ENCODE measurements around the gene ATP5F1C. TPM values are rescaled to one million over a fixed set of nuclear protein-coding genes. Genes with fewer than 3 reads are reported as not detected.
A peak's percentile ranks its signal among the peaks of the same experiment; 100 is the strongest.

Gene ATP5F1C
- total and polyA plus RNA-seq, 2 donors (not counting 1 experiment from before 2014, with no cell fraction given) = 114 to 116 TPM

DNA sequence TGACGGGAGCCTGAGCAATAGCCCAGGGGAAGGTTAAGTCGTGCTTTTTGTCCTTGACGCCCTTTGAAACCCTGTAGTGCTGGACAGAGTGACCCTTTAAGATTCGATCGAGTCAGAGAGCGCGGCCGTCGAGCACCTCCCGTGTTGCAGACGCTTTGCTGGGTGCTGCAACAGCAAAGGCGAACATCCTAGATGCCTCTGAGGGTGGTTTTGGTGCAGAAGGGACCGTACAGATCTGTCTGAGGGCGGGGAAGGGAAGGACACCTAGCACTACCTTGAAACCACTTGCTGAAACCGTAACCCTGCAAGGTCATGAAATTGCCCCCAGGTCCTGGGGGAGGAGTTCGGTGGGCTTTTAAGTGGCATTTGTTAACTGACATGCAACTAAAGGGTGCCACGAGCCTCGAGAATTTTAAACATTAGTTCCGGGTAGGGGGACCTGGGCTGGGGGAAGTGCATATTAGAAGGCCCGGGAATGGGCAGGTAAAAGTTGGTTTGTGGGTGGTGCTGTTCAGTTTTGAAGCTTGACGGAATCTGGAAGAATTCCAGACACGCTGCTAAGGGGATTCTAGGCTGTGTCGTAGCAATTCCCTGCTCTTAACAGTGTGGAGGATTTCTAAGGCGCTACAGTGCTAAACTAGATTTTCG lies 786 bp downstream of the ATP5F1C start:
- peaks cover 0 to 3% of the 10 kb centered on the region in 2 experiments for H3K36me3 ChIP-seq (replicated peaks in 1 of 2; ENCODE audit: control extremely low read depth in 1 of 2, control insufficient read depth in 1 of 2, extremely low read depth in 1 of 2, insufficient read depth in 2 of 2, low read length in 1 of 2)
- peak overlapping the region; percentile 95 for H3K9ac ChIP-seq (ENCODE audit: low read length)
- H3K4me1 Mint-ChIP-seq = peaks cover 50% of the 10 kb centered on the region
- no peaks in the 10 kb centered on the region for H3K9me3 Mint-ChIP-seq (ENCODE audit: insufficient read depth)
- peaks cover 26 to 28% of the 10 kb centered on the region in 2 donors for H3K4me1 ChIP-seq (ENCODE audit: control insufficient read depth in 2 of 2, insufficient read depth in 2 of 2, low read length in 2 of 2)
- no peak for DNase-seq
- peak overlapping the region; percentile 87 to 95 (median 87) for H3K4me3 ChIP-seq (ENCODE audit: control extremely low read depth in 1 of 5, extremely low read depth in 1 of 5, insufficient read depth in 1 of 5, low read depth in 2 of 5, low read length in 4 of 5)
- no peak overlapping the region for H3K4me3 Mint-ChIP-seq
- ATAC-seq (ENCODE audit: low read depth) = no peak
- H3K79me2 ChIP-seq (ENCODE audit: control insufficient read depth, insufficient read depth, low read length) = peaks cover 98% of the 10 kb centered on the region
- H3K27ac ChIP-seq (ENCODE audit: low read length in 2 of 2) = peak overlapping the region; percentile 14 to 75
- no peaks in the 10 kb centered on the region for H3K27me3 ChIP-seq (replicated peaks in 1 of 4; ENCODE audit: control extremely low read depth in 1 of 4, control insufficient read depth in 3 of 4, insufficient read depth in 4 of 4, low read length in 3 of 4)
- no peaks in the 10 kb centered on the region for H3K9me3 ChIP-seq (ENCODE audit: control extremely low read depth in 1 of 3, control insufficient read depth in 2 of 3, insufficient read depth in 1 of 3, low read length in 2 of 3)
- TF ChIP-seq, protein P1, sequence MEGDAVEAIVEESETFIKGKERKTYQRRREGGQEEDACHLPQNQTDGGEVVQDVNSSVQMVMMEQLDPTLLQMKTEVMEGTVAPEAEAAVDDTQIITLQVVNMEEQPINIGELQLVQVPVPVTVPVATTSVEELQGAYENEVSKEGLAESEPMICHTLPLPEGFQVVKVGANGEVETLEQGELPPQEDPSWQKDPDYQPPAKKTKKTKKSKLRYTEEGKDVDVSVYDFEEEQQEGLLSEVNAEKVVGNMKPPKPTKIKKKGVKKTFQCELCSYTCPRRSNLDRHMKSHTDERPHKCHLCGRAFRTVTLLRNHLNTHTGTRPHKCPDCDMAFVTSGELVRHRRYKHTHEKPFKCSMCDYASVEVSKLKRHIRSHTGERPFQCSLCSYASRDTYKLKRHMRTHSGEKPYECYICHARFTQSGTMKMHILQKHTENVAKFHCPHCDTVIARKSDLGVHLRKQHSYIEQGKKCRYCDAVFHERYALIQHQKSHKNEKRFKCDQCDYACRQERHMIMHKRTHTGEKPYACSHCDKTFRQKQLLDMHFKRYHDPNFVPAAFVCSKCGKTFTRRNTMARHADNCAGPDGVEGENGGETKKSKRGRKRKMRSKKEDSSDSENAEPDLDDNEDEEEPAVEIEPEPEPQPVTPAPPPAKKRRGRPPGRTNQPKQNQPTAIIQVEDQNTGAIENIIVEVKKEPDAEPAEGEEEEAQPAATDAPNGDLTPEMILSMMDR (IDR thresholded peaks at IDR 0.05) = no peak
- TF ChIP-seq EZH2 (IDR thresholded peaks at IDR 0.05; ENCODE audit: borderline replicate concordance, insufficient read depth, low read depth, low read length, poor library complexity, severe bottlenecking) = no peak
- H4K20me1 ChIP-seq (ENCODE audit: control insufficient read depth, insufficient read depth, low read length, poor library complexity, severe bottlenecking) = peaks cover 56% of the 10 kb centered on the region
- CTCF ChIA-PET = interaction anchor here (1.1 to 1.4 kb wide), 2 partner anchors 29 to 31 kb away, joined by 3 to 15 read pairs; partner anchors contain the start of gene TAF3
- intact Hi-C loops (cut with micrococcal nuclease) = loop anchor here (1.0 to 5.0 kb wide), 2 partner anchors 30 to 1646 kb away; partner anchors contain the start of gene TAF3
- POLR2A ChIA-PET = interaction anchor here (0.5 to 2.1 kb wide), 2 partner anchors 30 to 380 kb away, joined by 3 to 38 read pairs; partner anchors contain the start of gene TAF3
- peak overlapping the region; percentile 47 for H3K27ac Mint-ChIP-seq
- WGBS (ENCODE audit: insufficient coverage) = 1% methylated on average over 22 of the region's 25 CpGs
- H3K4me2 ChIP-seq (replicated peaks; ENCODE audit: low read depth, low read length, poor library complexity, severe bottlenecking) = peak overlapping the region; percentile 97
- no peaks in the 10 kb centered on the region for H3K27me3 Mint-ChIP-seq
- peak overlapping the region; percentile 98 for H2AFZ ChIP-seq (ENCODE audit: insufficient read depth, low read depth, low read length, poor library complexity, severe bottlenecking)

DNA sequence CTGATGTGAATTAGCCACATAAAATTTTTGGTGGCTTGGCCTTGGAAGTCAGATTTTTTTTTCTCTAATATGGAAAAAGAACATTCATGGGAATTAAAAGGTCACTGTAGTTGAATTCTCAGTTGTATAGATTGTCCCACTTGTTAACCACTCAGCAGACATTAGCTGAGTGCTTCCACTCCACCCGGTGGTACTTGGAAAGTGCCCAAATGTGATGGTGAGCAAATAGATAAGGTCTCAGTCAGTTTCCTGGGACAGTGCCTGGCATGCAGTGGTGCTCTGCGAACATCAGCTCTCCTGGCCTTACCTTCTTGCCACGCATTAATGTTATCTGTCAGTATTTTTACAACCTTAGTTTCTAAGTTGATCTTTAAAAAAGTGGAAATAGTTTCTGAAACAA lies 1.4 kb downstream of the ATP5F1C start:
- no peak overlapping the region for H2AFZ ChIP-seq (ENCODE audit: insufficient read depth, low read depth, low read length, poor library complexity, severe bottlenecking)
- no peak overlapping the region for H3K27ac ChIP-seq (ENCODE audit: low read length in 2 of 2)
- no peak for ATAC-seq (ENCODE audit: low read depth)
- DNase-seq = no peak
- POLR2A ChIA-PET = interaction anchor here (0.5 kb wide), 1 partner anchor 380 kb away, joined by 3 read pairs; no protein-coding TSS in a partner anchor
- peaks cover 26 to 28% of the 10 kb centered on the region in 2 donors for H3K4me1 ChIP-seq (ENCODE audit: control insufficient read depth in 2 of 2, insufficient read depth in 2 of 2, low read length in 2 of 2)
- Mint-ChIP-seq H3K4me3 (peak overlapping the region; percentile 70), H3K9me3 (ENCODE audit: insufficient read depth) (no peaks in the 10 kb centered on the region), H3K4me1 (peaks cover 54% of the 10 kb centered on the region), H3K27ac (no peak overlapping the region), H3K27me3 (no peaks in the 10 kb centered on the region)
- H3K79me2 ChIP-seq (ENCODE audit: control insufficient read depth, insufficient read depth, low read length) = peaks cover 100% of the 10 kb centered on the region
- intact Hi-C loops (cut with micrococcal nuclease) = loop anchor here (5.0 kb wide), 1 partner anchor 1647 kb away; no protein-coding TSS in a partner anchor
- peak overlapping the region; percentile 97 for H3K4me2 ChIP-seq (replicated peaks; ENCODE audit: low read depth, low read length, poor library complexity, severe bottlenecking)
- TF ChIP-seq, protein P1 (IDR thresholded peaks at IDR 0.05) = no peak
- TF ChIP-seq EZH2 (IDR thresholded peaks at IDR 0.05; ENCODE audit: borderline replicate concordance, insufficient read depth, low read depth, low read length, poor library complexity, severe bottlenecking) = no peak
- no peaks in the 10 kb centered on the region for H3K9me3 ChIP-seq (ENCODE audit: control extremely low read depth in 1 of 3, control insufficient read depth in 2 of 3, insufficient read depth in 1 of 3, low read length in 2 of 3)
- peak overlapping the region; percentile 95 for H3K9ac ChIP-seq (ENCODE audit: low read length)
- H3K36me3 ChIP-seq (replicated peaks in 1 of 2; ENCODE audit: control extremely low read depth in 1 of 2, control insufficient read depth in 1 of 2, extremely low read depth in 1 of 2, insufficient read depth in 2 of 2, low read length in 1 of 2) = peaks cover 0 to 3% of the 10 kb centered on the region in 2 experiments
- H3K27me3 ChIP-seq (replicated peaks in 1 of 4; ENCODE audit: control extremely low read depth in 1 of 4, control insufficient read depth in 3 of 4, insufficient read depth in 4 of 4, low read length in 3 of 4) = no peaks in the 10 kb centered on the region
- CTCF ChIA-PET = interaction anchor here (1.9 kb wide), 1 partner anchor 27 kb away, joined by 6 read pairs; no protein-coding TSS in a partner anchor
- H3K4me3 ChIP-seq (ENCODE audit: control extremely low read depth in 1 of 5, extremely low read depth in 1 of 5, insufficient read depth in 1 of 5, low read depth in 2 of 5, low read length in 4 of 5) = peak overlapping the region in 2 of 5 experiments; percentile 87
- 0% methylated on average over 1 of the region's 3 CpGs for WGBS (ENCODE audit: insufficient coverage)
- H4K20me1 ChIP-seq (ENCODE audit: control insufficient read depth, insufficient read depth, low read length, poor library complexity, severe bottlenecking) = peaks cover 58% of the 10 kb centered on the region
